Uterus (tissue), 4 donors: ENCODE results near the gene ATXN7L1. TPM values are rescaled to one million over a fixed set of nuclear protein-coding genes. Genes with fewer than 3 reads are reported as not detected.

Source experiments
- DNase-seq, 2 donors: peaks; one replicate each; pipeline ENCODE4 v3.0.0-alpha.2; 2019 to 2020
- H3K27ac ChIP-seq, 2 donors: fragments of 200-600 bp; sonication (generic); 1 replicate in 1 of 2; 2 replicates in 1 of 2; pipeline ENCODE4 v1.5.1; 2016 to 2018
- H3K27me3 ChIP-seq, 2 donors: fragments of 200-600 bp; sonication (generic); one replicate each; pipeline ENCODE4 v1.5.1; 2018 to 2019; ENCODE audit warnings: control low read depth in 1 of 2
- H3K36me3 ChIP-seq, 2 donors: fragments of 200-600 bp; sonication (generic); one replicate each; pipeline ENCODE4 v1.5.1; 2019; ENCODE audit warnings: control low read depth in 1 of 2
- H3K4me1 ChIP-seq, 2 donors: fragments of 200-600 bp; sonication (generic); one replicate each; pipeline ENCODE4 v1.5.1; 2018 to 2019; ENCODE audit warnings: control low read depth in 1 of 2
- H3K4me3 ChIP-seq, 2 donors: fragments of 200-600 bp; sonication (generic); 1 replicate in 1 of 2; 2 replicates in 1 of 2; pipeline ENCODE4 v1.5.1; 2018 to 2019; ENCODE audit warnings: mild to moderate bottlenecking in 1 of 2
- H3K9me3 ChIP-seq, 2 donors: fragments of 200-600 bp; sonication (generic); one replicate each; pipeline ENCODE4 v1.5.1; 2019; ENCODE audit warnings: control low read depth in 1 of 2
- CTCF ChIP-seq, 4 experiments: fragments of 200-600 bp in 2 of 4; fragments of 450-650 bp in 2 of 4; sonication (generic) in 2 of 4; IDR thresholded peaks; one replicate each; pipeline ENCODE4 v1.5.1; 2016 to 2019; ENCODE audit warnings: antibody characterized with exemption in 4 of 4, mild to moderate bottlenecking in 2 of 4, moderate library complexity in 1 of 4
- POLR2A ChIP-seq, 2 donors: fragments of 450-650 bp; IDR thresholded peaks; one replicate each; pipeline ENCODE4 v1.6.1; 2016; ENCODE audit warnings: antibody characterized with exemption in 2 of 2, mild to moderate bottlenecking in 1 of 2, moderate library complexity in 1 of 2
- intact Hi-C: fragments of 100-400 bp; cut with DNase I; formaldehyde crosslinking; loops from one replicate; pipeline ENCODE4 v1.15.1; 2023; ENCODE audit warnings: low total_unique reads
- total RNA-seq, 4 donors: library from RNA; depleted of rRNA in 3 of 4; stranded (reverse); fragments of >200 nt in 3 of 4; gene quantifications; one replicate each; pipeline versions ENCODE4 v1.1.0 to v1.2.4, GENCODE V29; 2014 to 2023
- donor health status: DM: yes; HTN: yes; CAD: no.

Gene ATXN7L1
- total RNA-seq, 4 donors from 2014 or later: 4.4 to 22.4 (median 11.0) TPM

GRCh38 chr7:105648561-105649401, 227.6 kb downstream of the ATXN7L1 start:
- Histone ChIP-seq H3K4me1 (no peaks in the 10 kb centered on the region), H3K27ac (no peak overlapping the region), H3K36me3 (no peaks in the 10 kb centered on the region), H3K27me3 (no peaks in the 10 kb centered on the region), H3K4me3 (no peak overlapping the region), H3K9me3 (no peaks in the 10 kb centered on the region)
- DNase-seq: no peak
- intact Hi-C loops: no loop called here
- TF ChIP-seq POLR2A (IDR thresholded peaks at IDR 0.05): no peak
- TF ChIP-seq CTCF (IDR thresholded peaks at IDR 0.05): no peak

- H3K27ac ChIP-seq: no peak overlapping the region
- H3K9me3 ChIP-seq: no peaks in the 10 kb centered on the region
- no peaks in the 10 kb centered on the region for H3K36me3 ChIP-seq
- TF ChIP-seq CTCF (IDR thresholded peaks at IDR 0.05) (no peak), POLR2A (IDR thresholded peaks at IDR 0.05) (no peak)
- no peaks in the 10 kb centered on the region for H3K4me1 ChIP-seq
- no peak overlapping the region for H3K4me3 ChIP-seq
- DNase-seq: no peak
- H3K27me3 ChIP-seq: no peaks in the 10 kb centered on the region
- intact Hi-C loops: no loop called here
Observed at GRCh38 chr7:105647591-105647990, 228.8 kb downstream of the ATXN7L1 start.

- no peak for TF ChIP-seq CTCF (IDR thresholded peaks at IDR 0.05)
- TF ChIP-seq POLR2A (IDR thresholded peaks at IDR 0.05): no peak
- no peak for DNase-seq
- intact Hi-C loops: no loop called here
Observed at GRCh38 chr7:105644937-105645336, 231.5 kb downstream of the ATXN7L1 start.

GRCh38 chr7:105643851-105644250, 232.5 kb downstream of the ATXN7L1 start:
- no peaks in the 10 kb centered on the region for H3K36me3 ChIP-seq
- DNase-seq: no peak
- H3K27ac ChIP-seq: no peak overlapping the region
- H3K4me1 ChIP-seq: no peaks in the 10 kb centered on the region
- TF ChIP-seq CTCF (IDR thresholded peaks at IDR 0.05): no peak
- TF ChIP-seq POLR2A (IDR thresholded peaks at IDR 0.05): no peak
- H3K4me3 ChIP-seq: no peak overlapping the region
- H3K27me3 ChIP-seq: no peaks in the 10 kb centered on the region
- H3K9me3 ChIP-seq: no peaks in the 10 kb centered on the region
- intact Hi-C loops: no loop called here

More at GRCh38 chr7:105644937-105645336, 231.5 kb downstream of the ATXN7L1 start:
- Histone ChIP-seq H3K27ac (no peak overlapping the region), H3K9me3 (no peaks in the 10 kb centered on the region), H3K36me3 (no peaks in the 10 kb centered on the region), H3K4me3 (no peak overlapping the region), H3K4me1 (no peaks in the 10 kb centered on the region), H3K27me3 (no peaks in the 10 kb centered on the region)

GRCh38 chr7:105643384-105643783, 233.0 kb downstream of the ATXN7L1 start:
- H3K4me3 ChIP-seq: no peak overlapping the region
- no peak for TF ChIP-seq POLR2A (IDR thresholded peaks at IDR 0.05)
- TF ChIP-seq CTCF (IDR thresholded peaks at IDR 0.05): no peak
- intact Hi-C loops: no loop called here
- DNase-seq: no peak
- H3K4me1 ChIP-seq: no peaks in the 10 kb centered on the region
- H3K36me3 ChIP-seq: no peaks in the 10 kb centered on the region
- H3K27ac ChIP-seq: no peak overlapping the region
- H3K9me3 ChIP-seq: no peaks in the 10 kb centered on the region
- no peaks in the 10 kb centered on the region for H3K27me3 ChIP-seq
